Stimulated activated CD4-positive, alpha-beta T cell treated with anti-CD3 and anti-CD28 coated beads, Interleukin-1b, Interleukin-23, amount 100 ng/mL, for 48 hours (primary cell): Measurements from ENCODE around the gene PCNX3.
"Not testable (repeated sequence)": the region's sequence is repeated elsewhere in the genome, so short reads cannot be mapped to it uniquely, and the experiment has no call there.

Experiments
- DNase-seq: peaks from one replicate; pipeline ENCODE4 v3.0.0-alpha.2; 2020

The PCNX3 gene

GRCh38 chr11:65622011-65622410 lies 6.4 kb downstream of the PCNX3 start:
- DNase-seq = no peak

- no peak for DNase-seq
Measured at GRCh38 chr11:65623177-65623576, 7.6 kb downstream of the PCNX3 start.

- DNase-seq = no peak
Measured at GRCh38 chr11:65623852-65624616, 8.5 kb downstream of the PCNX3 start.

- no peak for DNase-seq
Measured at GRCh38 chr11:65624931-65625627, 9.5 kb downstream of the PCNX3 start.

- DNase-seq = peak; percentile 39
Measured at GRCh38 chr11:65625628-65626342, 10.2 kb downstream of the PCNX3 start.

GRCh38 chr11:65627202-65627601 lies 11.6 kb downstream of the PCNX3 start:
- no peak for DNase-seq

- no peak for DNase-seq
Measured at GRCh38 chr11:65629579-65629978, 14.0 kb downstream of the PCNX3 start.

GRCh38 chr11:65630215-65630614 lies 14.6 kb downstream of the PCNX3 start:
- DNase-seq = no peak

GRCh38 chr11:65633390-65634108 lies 18.0 kb downstream of the PCNX3 start:
- no peak for DNase-seq

- no peak for DNase-seq
Measured at GRCh38 chr11:65634109-65634436, 18.5 kb downstream of the PCNX3 start.

GRCh38 chr11:65634440-65634839 lies 18.9 kb downstream of the PCNX3 start:
- DNase-seq = no peak

- DNase-seq = no peak
Measured at GRCh38 chr11:65634905-65635731, 19.5 kb downstream of the PCNX3 start.

- DNase-seq = no peak
Measured at GRCh38 chr11:65636108-65637031, 20.8 kb downstream of the PCNX3 start.

GRCh38 chr11:65637032-65637557 lies 21.5 kb downstream of the PCNX3 start:
- no peak for DNase-seq

- DNase-seq = peak; percentile 66
Measured at GRCh38 chr11:65637794-65638419, 22.3 kb downstream of the PCNX3 start, which contains the start of gene SIPA1. SIPA1 (plus strand) TSS chr11:65638101; CDS start chr11:65640922, 2,821 bp downstream.

GRCh38 chr11:65639228-65639597 lies 23.6 kb downstream of the PCNX3 start:
- DNase-seq = not testable (repeated sequence)

- DNase-seq = peak; percentile 59
Measured at GRCh38 chr11:65639623-65640482, 24.3 kb downstream of the PCNX3 start.

- peak; percentile 28 for DNase-seq
Measured at GRCh38 chr11:65640483-65641296, 25.1 kb downstream of the PCNX3 start.
